ENCODE results near the gene MRPL45.

The MRPL45 gene

GRCh38 chr17:38349097-38349730 lies 52.2 kb downstream of the MRPL45 start:
- peak; percentile 75 for DNase-seq (ENCODE audit: low read depth)

GRCh38 chr17:38350035-38350434 lies 53.1 kb downstream of the MRPL45 start:
- DNase-seq (ENCODE audit: low read depth), result no peak

- peak; percentile 89 for DNase-seq (ENCODE audit: low read depth)
These were observed 54.6 kb downstream of the MRPL45 start, which contains the start of gene SOCS7 for GRCh38 chr17:38351412-38352222. Gene SOCS7, plus strand, starts transcription at chr17:38351844. Its CDS starts 209 bp downstream, at chr17:38352053.

GRCh38 chr17:38352245-38353085 lies 55.5 kb downstream of the MRPL45 start:
- no peak for DNase-seq (ENCODE audit: low read depth)

GRCh38 chr17:38353086-38353604 lies 56.2 kb downstream of the MRPL45 start:
- no peak for DNase-seq (ENCODE audit: low read depth)

GRCh38 chr17:38353668-38354067 lies 56.7 kb downstream of the MRPL45 start:
- DNase-seq (ENCODE audit: low read depth), result no peak

GRCh38 chr17:38354466-38354865 lies 57.5 kb downstream of the MRPL45 start:
- no peak for DNase-seq (ENCODE audit: low read depth)

GRCh38 chr17:38355251-38355650 lies 58.3 kb downstream of the MRPL45 start:
- DNase-seq (ENCODE audit: low read depth), result no peak

- DNase-seq (ENCODE audit: low read depth), result no peak
These were observed 60.6 kb downstream of the MRPL45 start for GRCh38 chr17:38357486-38358123.

GRCh38 chr17:38358586-38359513 lies 61.9 kb downstream of the MRPL45 start:
- DNase-seq (ENCODE audit: low read depth), result no peak

GRCh38 chr17:38361694-38362465 lies 64.9 kb downstream of the MRPL45 start:
- no peak for DNase-seq (ENCODE audit: low read depth)

- no peak for DNase-seq (ENCODE audit: low read depth)
These were observed 66.0 kb downstream of the MRPL45 start for GRCh38 chr17:38363016-38363415.

- DNase-seq (ENCODE audit: low read depth), result no peak
These were observed 67.8 kb downstream of the MRPL45 start for GRCh38 chr17:38364741-38365140.

- DNase-seq (ENCODE audit: low read depth), result no peak
These were observed 72.3 kb downstream of the MRPL45 start for GRCh38 chr17:38369124-38369886.
